Heart left ventricle (tissue), 13 donors: ENCODE measurements around the gene FKBP6.
"Not testable (repeated sequence)": the region's sequence is repeated elsewhere in the genome, so short reads cannot be mapped to it uniquely, and the experiment has no call there.

Source experiments
- CTCF ChIP-seq, 12 donors: fragments of 200-600 bp; sonication (generic) in 4 of 12; IDR thresholded peaks; one replicate each; pipeline versions ENCODE4 v1.5.0 to v1.8.0; 2018 to 2022; ENCODE audit warnings: antibody characterized with exemption in 12 of 12, mild to moderate bottlenecking in 5 of 12
- POLR2A ChIP-seq, 2 donors: fragments of 450-650 bp; IDR thresholded peaks; one replicate each; pipeline ENCODE4 v1.6.1; 2017; ENCODE audit warnings: antibody characterized with exemption in 2 of 2, mild to moderate bottlenecking in 2 of 2, moderate library complexity in 2 of 2
- donor health status: ischemic (EF 13 %, LVEDD 7.1; RV severe dilation, severe dysfunction).
- donor health status: DM: no; HTN: yes; CAD: no.
- donor health status: DM: no; HTN: no; CAD: no.
- donor health status: ischemic (EF 25% LVEDD 6.9; RV normal size, moderate dysfunction).
- donor health status: ischemic (EF 25% LVEDD 5.7; RV mildly dilated, moderate dysfunction).
- donor health status: ischemic (EF 35%, LVEDD 5.7; RV mildly dilated, moderate dysfunction).
- donor health status: nonischemic (EF 11% LVEDD 7.7; RV severe dilation, severe dysfunction).
- donor health status: DM: yes; HTN: yes; CAD: no.
- donor health status: PGD.
- donor health status: ischemic (EF 29% LVEDD 5.4; RV normal size, mild dysfunction).
- donor health status: nonischemic (EF 23%, LVEDD 6.1; RV moderate dilation, normal function).

GRCh38 chr7:73399185-73400050, 71.5 kb downstream of the FKBP6 start:
- not testable (repeated sequence) for TF ChIP-seq CTCF, POLR2A (IDR thresholded peaks at IDR 0.05)
